Measurements from ENCODE around the gene PLCXD3.

The PLCXD3 gene

GRCh38 chr5:41413074-41413473 is 97.3 kb downstream of the PLCXD3 start:
- no peak for TF ChIP-seq CTCF (conservative IDR thresholded peaks at IDR 0.05; ENCODE audit: low read depth, low read length)
- no peak for DNase-seq (ENCODE audit: low read depth)
- H3K4me3 ChIP-seq (ENCODE audit: low read length): no peak overlapping the region

DNA sequence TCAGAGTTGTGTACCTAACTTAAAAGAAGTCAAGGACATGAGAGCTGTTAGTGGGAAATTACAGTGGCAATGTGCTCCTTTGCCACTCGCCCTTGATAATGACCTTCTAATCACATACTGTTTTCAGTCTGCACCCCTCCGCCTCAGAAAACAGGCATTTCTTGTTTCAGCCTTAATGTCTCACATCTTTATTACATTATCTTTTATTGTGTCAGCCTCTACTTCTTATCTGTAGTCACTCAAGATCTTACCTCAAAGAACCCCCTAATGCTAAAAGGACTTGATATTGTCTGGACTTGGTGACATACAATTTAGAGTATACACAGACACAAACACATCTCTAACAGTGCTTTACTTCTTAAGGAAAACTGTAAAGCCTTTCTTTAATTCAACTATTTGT is 97.9 kb downstream of the PLCXD3 start:
- no peak for DNase-seq (ENCODE audit: low read depth)
- no peak overlapping the region for H3K4me3 ChIP-seq (ENCODE audit: low read length)
- TF ChIP-seq CTCF (conservative IDR thresholded peaks at IDR 0.05; ENCODE audit: low read depth, low read length): no peak

DNA sequence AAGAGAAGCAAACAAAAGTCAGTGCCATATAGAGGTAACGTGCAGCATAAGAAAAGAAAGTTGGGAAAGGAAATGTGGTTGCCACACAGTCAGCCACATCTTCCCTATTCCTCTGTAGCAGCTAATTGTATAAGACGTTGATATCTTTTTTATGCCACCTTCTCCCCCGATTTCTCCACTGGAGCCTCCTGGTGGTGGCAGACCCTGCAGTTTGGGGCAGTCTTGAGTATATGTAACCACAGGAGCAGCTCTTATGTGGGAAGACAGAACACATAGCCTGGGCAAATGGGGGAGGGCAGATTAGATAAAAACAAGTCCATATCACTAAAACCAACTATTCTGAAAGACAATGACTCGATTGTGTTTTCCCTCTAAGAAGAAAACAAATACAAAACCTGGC is 99.7 kb downstream of the PLCXD3 start:
- no peak overlapping the region for H3K4me3 ChIP-seq (ENCODE audit: low read length)
- DNase-seq (ENCODE audit: low read depth): no peak
- no peak for TF ChIP-seq CTCF (conservative IDR thresholded peaks at IDR 0.05; ENCODE audit: low read depth, low read length)

DNA sequence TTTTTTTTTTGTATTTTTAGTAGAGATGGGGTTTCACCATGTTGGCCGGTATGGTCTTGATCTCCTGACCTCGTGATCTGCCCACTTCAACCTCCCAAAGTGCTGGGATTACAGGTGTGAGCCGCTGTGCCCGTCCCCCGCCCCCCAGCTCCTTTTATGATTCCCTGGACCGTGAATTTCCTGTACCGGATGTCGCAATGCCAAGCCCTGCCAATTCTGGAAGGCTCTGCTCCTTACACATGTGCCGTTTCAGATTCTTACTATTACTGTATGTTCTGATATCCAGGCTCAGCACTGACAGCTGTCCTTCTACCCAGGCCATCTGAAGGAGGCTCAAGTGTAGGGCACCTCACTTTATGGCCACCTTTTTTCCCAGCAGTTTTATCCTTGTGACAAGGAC is 100.1 kb downstream of the PLCXD3 start:
- TF ChIP-seq CTCF (conservative IDR thresholded peaks at IDR 0.05; ENCODE audit: low read depth, low read length): no peak

DNA sequence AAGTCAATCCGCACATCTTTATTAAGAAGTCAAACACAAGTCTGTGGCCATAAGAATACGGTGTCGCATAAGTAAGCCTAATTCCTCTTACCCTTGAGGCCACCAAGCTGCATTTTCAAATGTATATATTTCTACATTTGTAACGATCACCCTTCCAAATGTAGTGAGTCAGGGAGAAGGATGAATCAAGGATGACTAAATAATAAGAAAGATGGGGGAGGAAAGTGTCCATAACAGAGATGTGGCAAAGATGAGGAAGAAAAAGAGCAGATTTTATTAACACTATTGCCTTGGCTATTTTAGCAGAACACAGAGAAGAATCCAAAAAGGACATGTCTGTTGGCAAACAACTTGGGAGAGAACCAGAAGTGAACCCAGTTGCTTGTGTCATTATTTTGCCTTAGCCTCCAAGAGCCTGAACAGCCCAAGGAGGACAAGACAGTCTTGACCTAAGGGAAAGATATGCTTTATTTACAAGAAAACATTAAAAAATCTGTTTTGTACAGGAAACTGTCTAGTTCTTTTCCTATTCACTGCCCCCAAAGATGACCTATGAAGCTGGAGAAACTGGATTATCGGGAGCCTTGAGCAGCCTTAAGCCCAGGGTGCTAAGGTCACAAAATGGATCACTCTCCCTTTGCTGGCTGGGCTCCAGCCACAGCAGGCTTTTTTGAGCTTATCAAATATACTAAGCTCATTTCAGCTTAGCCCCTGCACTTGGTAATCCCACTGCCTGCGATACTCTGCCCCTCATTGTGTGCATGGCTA is 101.5 kb downstream of the PLCXD3 start:
- peak; percentile 32 for DNase-seq (ENCODE audit: low read depth)

More for the DNA sequence above, 100.1 kb downstream of the PLCXD3 start:
- H3K4me3 ChIP-seq (ENCODE audit: low read length): no peak overlapping the region
- no peak for DNase-seq (ENCODE audit: low read depth)

DNA sequence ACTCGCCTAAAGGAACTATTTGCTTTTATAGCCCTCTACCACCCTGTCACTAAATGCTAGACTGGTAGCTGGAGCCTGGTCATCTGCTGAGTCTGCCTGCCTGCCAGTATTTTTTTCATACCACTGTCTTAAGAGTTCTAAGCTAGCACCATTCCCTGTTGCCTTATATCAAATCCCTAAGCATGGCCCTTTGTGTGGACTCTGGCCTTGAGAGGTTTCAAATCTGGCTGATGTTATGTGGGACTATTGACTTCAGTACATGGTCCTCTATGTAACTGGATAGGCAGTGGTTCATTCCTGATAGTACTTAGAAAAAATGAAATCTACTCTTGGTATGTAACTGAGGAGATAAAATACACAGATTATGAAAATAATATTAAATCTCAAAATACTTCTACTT is 103.5 kb downstream of the PLCXD3 start:
- TF ChIP-seq CTCF (conservative IDR thresholded peaks at IDR 0.05; ENCODE audit: low read depth, low read length): no peak
- no peak for DNase-seq (ENCODE audit: low read depth)
- H3K4me3 ChIP-seq (ENCODE audit: low read length): no peak overlapping the region

More for the DNA sequence above, 101.5 kb downstream of the PLCXD3 start:
- H3K4me3 ChIP-seq (ENCODE audit: low read length): no peak overlapping the region
- TF ChIP-seq CTCF (conservative IDR thresholded peaks at IDR 0.05; ENCODE audit: low read depth, low read length): no peak

- no peak for DNase-seq (ENCODE audit: low read depth)
- TF ChIP-seq CTCF (conservative IDR thresholded peaks at IDR 0.05; ENCODE audit: low read depth, low read length): no peak
- no peak overlapping the region for H3K4me3 ChIP-seq (ENCODE audit: low read length)
Observed at GRCh38 chr5:41406424-41406823, 104.0 kb downstream of the PLCXD3 start.
